Vagina (tissue), 2 donors: ENCODE results near the gene FBH1.

ENCODE experiments used
- CTCF ChIP-seq, 3 experiments: fragments of 450-650 bp in 2 of 3; fragments of 200-600 bp in 1 of 3; sonication (generic) in 1 of 3; IDR thresholded peaks; one replicate each; pipeline ENCODE4 v1.5.1; 2017 to 2019; ENCODE audit warnings: antibody characterized with exemption in 3 of 3, mild to moderate bottlenecking in 2 of 3, moderate library complexity in 2 of 3
- POLR2A ChIP-seq, 2 donors: fragments of 450-650 bp; IDR thresholded peaks; one replicate each; pipeline ENCODE4 v1.6.1; 2017; ENCODE audit warnings: antibody characterized with exemption in 2 of 2, mild to moderate bottlenecking in 2 of 2, moderate library complexity in 2 of 2
- POLR2AphosphoS5 ChIP-seq, 2 donors: sonication (generic); formaldehyde crosslinking; IDR thresholded peaks; one replicate each; pipeline ENCODE4 v1.9.0; 2017; ENCODE audit warnings: antibody characterized with exemption in 2 of 2, mild to moderate bottlenecking in 2 of 2, low read depth in 1 of 2; ENCODE audit not compliant: insufficient read depth in 1 of 2

DNA sequence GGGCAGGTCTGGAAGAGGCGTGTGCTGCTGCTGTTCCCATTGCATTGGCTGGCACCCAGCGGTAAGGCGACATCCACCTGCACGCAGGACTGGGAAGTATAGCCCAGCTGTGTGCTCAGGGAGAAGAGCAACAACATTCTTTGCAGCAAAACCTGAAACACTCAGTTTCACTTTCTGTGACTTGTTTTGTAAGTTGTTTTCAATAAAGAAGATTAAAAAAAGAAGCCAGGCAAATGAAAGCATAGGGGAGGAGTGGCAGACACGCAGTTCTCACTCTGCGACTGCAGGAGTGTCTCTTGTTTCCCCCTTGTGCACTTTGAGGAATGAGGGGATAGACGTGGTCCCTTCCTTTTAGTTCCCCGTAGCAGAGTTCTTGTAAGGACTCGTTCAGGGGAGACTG, 5.8 kb downstream of the FBH1 start:
- no peak for TF ChIP-seq CTCF (IDR thresholded peaks at IDR 0.05)
- no peak for TF ChIP-seq POLR2A (IDR thresholded peaks at IDR 0.05)
- TF ChIP-seq POLR2AphosphoS5 (IDR thresholded peaks at IDR 0.05; ENCODE audit: insufficient read depth in 1 of 2, low read depth in 1 of 2): no peak
